ENCODE measurements around the gene LOXHD1.

The LOXHD1 gene

DNA sequence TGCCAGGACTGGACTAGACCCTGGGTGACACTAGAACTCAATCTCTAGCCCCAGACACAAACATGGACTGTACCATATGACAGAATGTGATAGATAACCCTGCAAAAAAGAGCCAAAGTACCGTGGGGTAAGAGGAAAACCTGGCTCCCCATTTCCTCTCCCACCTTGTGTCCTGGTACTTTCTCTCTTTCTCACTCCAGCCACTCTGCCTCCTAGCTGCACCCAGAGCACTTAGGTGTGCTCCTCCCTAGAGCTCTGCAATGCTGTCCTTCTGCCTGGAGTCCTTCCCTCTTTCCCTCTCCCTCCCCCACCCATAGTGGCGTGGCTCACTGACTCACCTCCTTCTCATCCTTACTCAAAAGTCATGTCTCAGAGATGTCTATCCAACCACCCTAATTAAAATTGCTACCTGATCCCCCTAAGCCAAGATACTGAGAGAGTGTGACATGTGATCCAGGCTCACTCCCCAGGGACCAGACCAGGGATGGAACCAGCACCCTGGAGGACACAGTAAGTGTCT, 171.3 kb downstream of the LOXHD1 start:
- DNase-seq (ENCODE audit: extremely low spot score, insufficient read length, low read depth) (no peak), FAIRE-seq (no peak)

DNA sequence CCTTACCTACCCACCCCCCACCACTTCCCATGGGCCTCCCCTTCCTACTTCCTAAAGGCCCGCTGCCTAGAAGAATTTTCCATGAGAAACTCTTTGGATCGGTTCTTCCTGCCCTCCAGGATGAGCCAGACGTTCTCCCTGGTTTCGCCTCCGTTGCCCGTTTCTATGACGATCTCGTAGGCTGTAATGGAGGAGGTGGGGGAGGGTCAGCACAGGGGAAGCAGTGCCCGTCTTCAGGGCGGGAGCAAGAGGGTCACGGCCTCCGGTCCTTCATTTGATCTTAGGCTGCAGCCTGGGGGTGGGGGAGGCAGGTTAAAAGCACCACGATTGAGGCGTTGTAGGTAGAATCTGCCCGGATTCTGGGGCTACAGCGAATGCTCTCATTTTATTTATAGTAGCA, 172.0 kb downstream of the LOXHD1 start:
- no peak for DNase-seq (ENCODE audit: extremely low spot score, insufficient read length, low read depth)
- FAIRE-seq = no peak

DNA sequence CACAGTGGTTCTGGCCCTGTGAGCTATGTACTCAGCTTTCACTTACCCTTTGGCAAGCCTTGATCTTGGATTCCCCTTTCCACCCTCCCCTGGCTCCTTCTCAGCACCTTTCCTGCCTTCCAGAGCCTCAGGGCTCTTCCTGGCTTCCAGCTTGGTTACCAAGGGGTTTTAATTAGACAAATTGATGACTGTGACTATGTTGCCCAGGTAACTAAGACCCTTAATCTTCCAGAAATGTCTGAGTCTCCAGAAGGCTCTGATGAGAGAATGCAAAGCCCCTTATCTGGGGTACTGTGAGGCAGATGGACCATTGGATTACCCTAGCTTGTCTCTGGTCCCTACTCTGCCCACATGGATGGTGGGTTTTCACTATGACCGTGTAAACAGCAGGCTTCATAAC, 174.2 kb downstream of the LOXHD1 start:
- DNase-seq (ENCODE audit: extremely low spot score, insufficient read length, low read depth) (no peak), FAIRE-seq (no peak)

DNA sequence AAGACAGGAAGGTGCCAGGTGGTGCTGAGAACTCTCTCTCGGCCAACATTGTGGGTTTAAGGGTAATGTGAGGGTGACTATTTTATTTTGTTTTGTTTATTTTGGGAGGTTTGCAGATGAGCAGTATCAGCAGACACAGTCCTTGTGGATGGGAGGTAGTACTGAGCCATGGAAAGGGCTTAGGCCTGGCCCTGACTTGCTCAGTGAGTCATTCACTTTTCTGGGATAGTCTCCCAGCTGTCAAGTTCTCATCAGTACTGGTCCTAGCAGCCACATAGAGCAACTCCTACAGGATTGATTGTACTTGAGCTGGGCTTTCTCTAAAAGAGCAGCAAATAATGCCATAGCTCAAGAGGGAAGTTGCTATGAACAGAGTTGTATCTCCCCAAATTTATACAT, 175.2 kb downstream of the LOXHD1 start:
- FAIRE-seq = no peak
- no peak for DNase-seq (ENCODE audit: extremely low spot score, insufficient read length, low read depth)

DNA sequence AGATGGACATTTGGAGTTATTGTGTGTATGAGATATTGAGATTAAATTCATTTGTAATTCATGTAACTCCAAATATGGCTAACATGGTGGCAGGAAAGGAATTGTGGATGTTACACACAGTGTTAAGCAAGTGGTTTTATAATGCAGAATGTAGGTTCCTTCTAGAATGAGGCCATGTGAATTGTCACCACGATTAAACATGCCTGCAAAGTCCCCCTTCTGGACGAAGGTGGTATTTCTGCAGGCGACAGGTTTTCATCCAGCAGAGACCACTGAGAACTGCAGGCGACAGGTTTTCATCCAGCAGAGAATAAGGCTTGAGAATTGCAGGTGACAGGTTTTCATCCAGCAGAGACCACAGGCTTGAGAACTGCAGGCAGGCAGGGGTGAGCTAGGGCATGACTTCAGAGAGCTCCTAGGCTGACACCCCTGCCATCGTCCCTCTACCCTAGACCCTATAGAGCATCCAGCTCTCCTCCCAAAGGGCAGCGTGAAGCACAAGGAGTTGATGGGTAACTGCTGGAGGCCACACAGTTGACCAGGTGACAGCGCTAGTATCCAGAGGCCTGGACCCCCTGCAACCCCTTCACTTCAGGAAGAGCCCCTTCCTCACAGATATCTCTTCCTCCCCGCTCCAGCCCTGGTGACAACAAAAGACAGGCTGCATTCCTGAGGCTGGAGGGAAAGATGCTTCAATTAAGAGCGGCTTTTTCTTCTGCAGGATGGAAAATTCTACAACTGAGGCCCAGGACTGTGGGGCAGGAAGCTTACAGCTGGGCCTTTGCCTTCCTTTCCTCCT, 175.8 kb downstream of the LOXHD1 start:
- no peak for DNase-seq (ENCODE audit: extremely low spot score, insufficient read length, low read depth)
- FAIRE-seq = peak; percentile 76

DNA sequence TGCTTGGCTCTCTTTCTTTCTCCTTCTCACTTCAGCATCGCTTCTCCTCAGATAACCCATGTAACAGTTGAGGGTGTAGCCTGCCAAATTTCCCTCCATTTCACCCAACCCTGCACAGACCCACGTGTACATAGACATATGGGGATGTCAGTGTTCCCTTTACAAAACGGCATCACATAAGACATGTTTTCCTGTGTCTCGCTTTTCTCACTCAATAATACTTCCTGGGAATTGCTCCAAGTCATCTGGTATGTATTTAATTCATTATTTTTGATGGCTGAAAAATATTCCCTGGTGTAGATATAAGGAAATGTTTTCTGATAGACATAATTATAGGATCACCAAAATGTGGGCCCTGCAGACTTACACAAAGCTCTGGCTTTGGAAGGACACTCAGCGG, 176.8 kb downstream of the LOXHD1 start:
- FAIRE-seq (no peak), DNase-seq (ENCODE audit: extremely low spot score, insufficient read length, low read depth) (no peak)

DNA sequence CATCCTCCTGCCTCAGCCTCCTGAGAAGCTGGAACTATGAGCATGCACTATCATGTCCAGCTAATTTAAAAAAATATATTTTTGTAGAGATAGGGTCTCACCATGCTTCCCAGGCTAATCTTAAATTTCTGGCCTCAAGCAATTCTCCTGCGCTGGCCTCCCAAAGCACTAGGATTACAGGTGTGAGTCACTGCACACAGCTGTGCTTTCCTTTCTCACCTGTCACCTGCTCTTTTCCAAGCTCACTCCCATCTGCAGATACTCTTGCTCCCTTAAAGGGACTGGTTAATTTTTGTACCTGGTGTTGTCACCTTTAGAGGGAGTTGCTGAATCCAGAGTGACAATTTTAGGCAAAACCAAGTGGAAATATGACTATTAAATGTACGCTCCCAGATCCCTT, 178.2 kb downstream of the LOXHD1 start:
- no peak for FAIRE-seq
- DNase-seq (ENCODE audit: extremely low spot score, insufficient read length, low read depth) = no peak

DNA sequence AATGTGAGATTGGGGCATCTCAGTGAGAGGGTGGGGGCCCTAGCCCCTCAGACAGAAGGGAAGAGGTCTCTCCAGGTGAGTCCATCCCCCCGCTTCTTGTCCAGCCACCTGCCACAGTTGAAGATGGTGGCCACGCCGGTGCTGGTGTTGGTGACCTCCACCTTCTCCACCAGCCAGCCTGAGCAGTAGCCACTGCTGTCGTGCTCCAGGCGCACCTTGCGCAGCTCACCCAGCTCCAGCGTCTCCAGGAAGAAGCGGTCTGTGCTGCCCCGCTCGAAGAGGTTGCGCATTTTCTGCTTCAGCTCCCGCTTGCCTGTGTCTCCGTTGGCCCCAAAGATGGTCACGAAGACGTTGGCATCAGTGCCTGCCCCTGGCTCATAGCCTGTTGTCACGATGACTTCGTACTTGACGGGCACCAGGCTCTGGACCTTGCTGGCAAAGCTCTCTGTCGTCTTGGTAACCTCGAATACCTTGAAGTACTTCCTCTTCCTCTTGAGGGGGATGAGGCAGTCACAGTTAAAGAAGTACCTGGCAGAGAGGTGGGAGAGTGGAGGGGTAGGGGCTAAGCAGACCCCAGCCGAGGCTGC, 179.5 kb downstream of the LOXHD1 start:
- DNase-seq (ENCODE audit: extremely low spot score, insufficient read length, low read depth) (no peak), FAIRE-seq (no peak)

DNA sequence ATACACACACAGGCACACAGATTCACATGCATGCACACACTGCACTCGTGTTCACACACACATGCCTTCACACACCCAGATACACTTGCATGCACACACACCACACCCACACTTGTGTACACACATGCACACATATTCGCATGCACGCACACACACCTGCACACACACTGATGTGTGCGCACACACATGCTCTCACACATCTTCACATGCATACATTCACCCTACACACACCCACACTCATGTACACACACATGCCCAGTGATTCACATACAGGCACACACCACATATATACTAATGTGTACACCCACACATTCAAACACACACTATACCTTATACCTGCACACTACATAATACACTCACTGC, 181.6 kb downstream of the LOXHD1 start:
- DNase-seq (ENCODE audit: extremely low spot score, insufficient read length, low read depth) = no peak
- no peak for FAIRE-seq

DNA sequence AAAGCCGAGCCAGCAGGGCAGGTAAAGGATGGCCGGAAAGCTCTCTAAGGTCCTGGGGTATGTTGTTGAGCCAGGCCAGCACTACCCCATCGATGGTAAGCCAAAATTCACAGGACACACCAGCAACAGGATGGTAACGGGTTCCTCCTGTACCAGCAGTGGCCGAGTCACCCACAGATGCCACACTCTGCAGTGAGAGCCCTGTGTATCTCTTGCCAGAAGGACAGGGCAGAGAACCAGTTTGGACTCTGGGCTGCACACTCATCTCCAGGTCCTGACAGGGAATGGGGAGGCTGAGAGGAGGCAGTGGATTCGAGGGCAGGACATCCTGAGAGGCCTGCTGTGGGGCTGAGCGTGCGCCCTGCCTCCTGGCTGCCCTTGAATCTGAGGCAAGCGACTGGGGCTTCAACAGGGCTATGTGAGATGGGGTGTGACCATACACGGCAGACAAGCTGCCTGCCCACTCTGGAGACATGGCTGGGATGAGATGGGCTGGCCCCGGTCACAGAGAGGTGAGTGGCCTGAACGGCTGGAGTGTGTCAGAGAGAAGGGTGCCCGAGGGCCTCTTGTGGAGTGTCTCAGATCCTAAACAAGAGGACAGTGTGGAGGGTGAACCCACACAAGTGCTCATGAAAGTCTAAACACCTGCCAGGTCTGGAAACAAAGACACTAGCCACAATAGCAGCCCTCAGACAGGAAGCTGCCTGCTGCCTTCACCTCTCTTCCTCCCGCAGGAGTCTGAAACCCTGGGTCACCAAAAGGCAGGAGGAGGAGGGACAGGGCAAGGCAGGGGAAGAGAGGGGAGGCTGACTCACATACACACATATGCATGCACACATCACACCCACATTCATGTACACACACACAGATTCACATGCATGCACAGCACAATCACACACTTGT, 182.3 kb downstream of the LOXHD1 start:
- FAIRE-seq (no peak), DNase-seq (ENCODE audit: extremely low spot score, insufficient read length, low read depth) (no peak)

DNA sequence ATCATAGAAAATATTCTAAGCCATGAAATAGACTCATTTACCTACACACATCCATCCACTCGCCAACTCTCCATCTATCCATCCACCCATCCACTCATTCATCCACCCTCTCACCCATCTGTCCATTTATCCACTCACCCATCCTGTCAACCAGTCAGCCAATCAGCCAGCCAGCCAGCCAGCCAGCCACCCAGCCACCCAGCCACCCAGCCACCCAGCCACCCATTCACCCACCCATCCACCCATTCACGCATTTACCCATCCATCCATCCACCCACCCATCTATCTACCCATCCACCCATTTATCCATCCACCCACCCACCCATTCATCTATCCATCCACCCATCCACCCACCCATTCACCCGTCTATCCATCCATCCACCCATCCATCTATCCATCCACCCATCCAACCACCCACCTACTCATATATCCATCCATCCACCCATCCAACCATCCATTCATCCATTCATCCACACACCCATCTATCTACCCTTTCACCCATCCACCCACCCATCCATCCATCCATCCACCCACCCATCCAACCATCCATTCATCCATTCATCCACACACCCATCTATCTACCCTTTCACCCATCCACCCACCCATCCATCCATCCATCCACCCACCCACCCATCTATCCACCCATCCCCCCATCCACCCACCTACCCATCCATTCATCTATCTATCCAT, 185.1 kb downstream of the LOXHD1 start:
- FAIRE-seq = no peak
- DNase-seq (ENCODE audit: extremely low spot score, insufficient read length, low read depth) = no peak

DNA sequence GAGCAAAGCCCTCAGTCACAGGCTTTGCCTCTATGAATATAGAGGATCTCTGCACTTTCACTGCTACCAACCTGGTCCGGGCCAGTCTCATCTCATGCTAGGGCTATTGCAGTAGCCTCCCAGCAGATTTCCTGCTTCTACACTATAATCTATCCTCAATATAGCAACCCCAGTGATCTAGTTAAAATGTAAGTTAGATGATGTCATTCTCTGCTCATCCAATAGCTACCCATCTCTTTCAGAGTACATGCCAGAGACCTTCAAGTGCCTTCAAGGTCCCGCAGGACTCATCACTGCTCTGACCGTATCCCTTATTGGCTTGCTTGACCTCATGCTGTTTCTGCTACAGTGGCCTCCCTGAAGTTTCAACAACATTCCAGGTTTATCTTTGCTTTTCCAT, 186.3 kb downstream of the LOXHD1 start:
- FAIRE-seq (no peak), DNase-seq (ENCODE audit: extremely low spot score, insufficient read length, low read depth) (no peak)

DNA sequence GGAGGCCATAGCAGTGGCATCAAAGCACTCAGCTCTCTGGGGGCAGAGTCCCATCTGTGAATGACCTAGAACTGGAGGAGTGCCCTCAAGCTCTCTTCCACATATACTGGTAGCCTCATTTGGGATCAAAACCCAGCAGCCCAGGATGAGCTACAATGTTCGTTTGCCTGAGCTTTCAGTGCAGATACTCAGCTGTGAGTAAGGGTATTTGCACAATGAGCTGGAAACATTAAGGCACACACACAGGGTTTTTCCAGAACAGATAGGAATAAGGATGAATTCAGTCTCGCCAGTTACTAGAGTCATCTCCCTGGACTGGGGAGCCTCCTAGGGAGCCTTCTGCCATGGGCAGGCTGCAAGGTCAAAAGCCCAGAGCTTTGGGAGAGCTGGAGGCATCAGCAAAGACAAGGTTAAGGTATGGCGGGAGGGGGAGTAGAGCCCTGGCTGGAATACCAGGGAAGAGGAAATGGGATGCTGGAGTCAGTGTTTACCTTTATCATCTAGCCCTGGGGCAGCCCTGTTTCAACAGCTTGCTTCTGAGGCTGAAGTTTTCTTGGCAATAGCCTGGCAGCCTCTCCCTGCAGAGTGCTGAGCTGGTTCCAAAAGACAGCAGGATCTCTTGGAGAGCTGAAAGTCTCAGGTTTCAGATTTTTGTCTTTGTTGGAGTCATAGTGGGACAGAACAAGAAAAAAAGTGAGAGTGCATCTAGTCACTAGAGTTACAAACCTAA, 187.7 kb downstream of the LOXHD1 start:
- FAIRE-seq (no peak), DNase-seq (ENCODE audit: extremely low spot score, insufficient read length, low read depth) (no peak)

DNA sequence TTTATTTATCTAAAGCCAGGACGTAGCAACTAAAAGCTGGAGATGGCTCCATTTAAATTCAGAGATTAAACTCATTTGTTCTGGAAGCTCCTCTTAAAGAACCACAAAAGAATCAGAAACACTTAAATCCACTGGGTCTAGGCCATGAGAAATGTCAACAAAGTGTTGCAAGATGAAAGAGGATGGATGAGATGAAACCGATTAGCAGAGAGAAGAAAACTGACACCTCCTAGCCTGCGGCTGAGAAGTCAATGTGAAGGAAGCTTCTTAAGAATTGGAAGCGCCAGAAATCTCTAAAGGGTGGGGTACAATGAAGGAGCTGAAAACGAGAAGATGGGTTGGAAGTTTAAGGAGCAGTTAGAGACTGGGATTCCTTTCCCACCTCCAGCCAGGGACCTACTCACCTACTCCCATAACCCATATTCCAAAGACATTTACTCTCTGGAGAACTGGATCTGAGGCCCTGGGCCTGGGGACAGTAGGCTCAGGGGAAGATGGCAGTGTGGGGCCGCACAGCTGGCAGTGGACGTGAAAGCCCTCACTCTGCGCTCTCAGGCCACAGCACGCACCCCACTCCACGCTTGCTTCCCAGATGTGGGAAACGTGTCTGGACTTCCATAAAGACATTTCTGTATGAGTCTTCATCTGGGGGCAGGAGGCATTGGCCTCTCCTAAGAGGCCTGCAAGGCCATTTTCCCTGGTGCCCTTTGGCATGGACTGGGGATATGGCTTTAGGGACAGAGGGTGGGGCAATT, 188.4 kb downstream of the LOXHD1 start:
- DNase-seq (ENCODE audit: extremely low spot score, insufficient read length, low read depth) (no peak), FAIRE-seq (no peak)

DNA sequence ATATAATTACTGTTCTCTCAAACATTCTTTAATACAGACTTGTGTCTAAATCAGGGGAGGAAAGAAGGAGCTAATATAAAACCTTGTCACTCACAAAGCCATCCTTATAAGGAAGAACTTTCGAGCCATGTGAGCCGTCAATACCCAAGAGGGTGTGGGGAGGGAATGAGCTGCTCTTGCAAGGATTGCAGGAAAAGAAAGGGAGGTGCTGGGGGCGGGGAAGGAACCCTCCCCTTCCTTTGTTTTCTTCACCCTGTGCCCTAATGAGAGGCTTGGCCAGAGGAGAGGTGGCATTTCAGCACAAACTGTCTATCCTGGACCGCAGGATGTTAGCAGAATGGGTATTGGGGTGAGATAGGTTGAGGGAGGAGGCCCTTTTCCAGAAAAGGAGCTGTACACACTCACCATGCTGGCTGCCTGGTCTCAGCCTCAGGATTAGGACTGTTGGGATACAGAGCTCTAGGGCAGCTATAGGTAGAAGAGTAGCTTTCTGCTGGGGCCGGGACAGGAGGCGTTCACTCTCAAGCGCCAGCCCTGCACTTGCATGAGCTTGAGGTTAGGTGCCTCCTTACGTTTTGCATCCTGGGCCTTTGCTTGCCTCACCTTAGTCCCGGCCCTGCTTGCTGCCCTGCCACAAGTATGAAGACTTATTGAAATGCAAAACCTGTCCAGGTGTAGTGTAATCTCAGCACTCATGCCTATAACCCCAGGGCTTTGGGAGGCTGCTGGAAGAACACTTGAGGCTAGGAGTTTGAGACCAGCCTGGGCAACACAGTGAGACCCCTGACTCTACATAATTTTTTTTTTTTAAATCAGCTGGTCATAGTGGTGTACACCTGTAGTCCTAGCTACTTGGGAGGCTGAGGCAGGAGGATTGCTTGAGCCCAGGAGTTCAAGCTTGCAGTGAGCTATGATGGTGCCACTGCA, 190.5 kb downstream of the LOXHD1 start:
- FAIRE-seq = no peak
- DNase-seq (ENCODE audit: extremely low spot score, insufficient read length, low read depth) = no peak

DNA sequence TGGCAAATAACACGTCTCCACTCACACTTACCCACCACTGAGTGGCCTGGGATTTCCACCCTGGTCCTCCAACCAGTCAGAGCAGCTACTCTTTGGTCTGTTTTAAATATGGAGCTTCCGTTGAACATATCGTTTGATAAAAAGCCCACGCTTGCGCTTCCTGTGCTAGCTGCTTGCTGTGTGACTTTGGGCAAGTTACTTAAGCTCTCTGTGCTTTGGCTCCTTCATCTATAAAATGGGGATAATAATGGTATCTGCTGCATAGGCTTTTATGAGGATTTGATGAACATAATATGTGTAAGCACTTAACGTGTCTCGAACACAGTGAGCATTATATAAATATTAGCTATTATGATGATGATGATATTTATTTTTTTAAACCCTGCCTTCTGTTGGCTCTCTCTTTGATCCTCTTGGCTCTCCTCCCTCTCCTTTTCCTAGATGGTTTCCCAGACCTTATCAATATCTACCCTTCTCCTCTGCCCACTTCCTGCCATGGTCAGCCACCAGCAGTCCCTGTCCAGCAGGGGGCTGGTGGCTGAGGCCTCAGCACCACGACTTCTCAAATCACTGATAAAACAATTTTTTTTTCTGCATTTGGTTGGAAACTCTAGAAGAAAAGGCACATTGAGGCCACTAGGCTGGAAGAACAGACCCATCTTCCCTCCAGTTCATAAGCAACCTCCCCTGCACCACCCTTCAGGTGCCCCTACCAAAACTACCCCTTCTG, 191.9 kb downstream of the LOXHD1 start:
- FAIRE-seq = no peak

DNA sequence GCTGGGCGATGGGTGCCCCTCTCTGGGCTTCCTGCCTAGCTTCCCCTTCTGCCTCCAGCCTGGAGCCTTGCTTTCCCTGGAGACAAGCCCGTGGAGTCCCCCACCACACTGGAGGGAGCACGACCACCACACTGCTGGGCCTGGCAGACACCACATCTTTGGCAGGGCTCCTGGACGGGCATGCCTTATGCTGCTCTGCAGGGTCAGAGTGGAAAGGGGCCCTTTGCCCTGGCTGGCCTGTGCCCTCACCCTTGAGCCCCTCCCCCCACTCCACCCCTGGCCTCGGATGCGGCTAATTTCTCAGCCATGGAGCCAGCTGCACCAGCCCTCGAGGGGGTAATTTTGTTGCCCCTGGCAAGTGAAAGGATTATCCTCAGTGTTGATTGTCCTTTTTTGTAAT, 194.5 kb downstream of the LOXHD1 start:
- DNase-seq (ENCODE audit: extremely low spot score, insufficient read length, low read depth) (no peak), FAIRE-seq (no peak)

More for the DNA sequence above, 191.9 kb downstream of the LOXHD1 start:
- no peak for DNase-seq (ENCODE audit: extremely low spot score, insufficient read length, low read depth)

Data from GM18507 (cell line).